GM10266 (cell line): ENCODE data around the gene GLCCI1.

Experiments used
- DNase-seq: peaks from one replicate; pipeline ENCODE4 v3.0.0; 2012; ENCODE audit errors: extremely low spot score
- TF ChIP-seq, protein P1 (sequence below): IDR thresholded peaks from 2 replicates; pipeline ENCODE4 v1.5.1; 2012; ENCODE audit warnings: mild to moderate bottlenecking, low read depth; ENCODE audit not compliant: control insufficient read depth, insufficient read depth; ENCODE audit errors: missing control alignments

The GLCCI1 gene

DNA sequence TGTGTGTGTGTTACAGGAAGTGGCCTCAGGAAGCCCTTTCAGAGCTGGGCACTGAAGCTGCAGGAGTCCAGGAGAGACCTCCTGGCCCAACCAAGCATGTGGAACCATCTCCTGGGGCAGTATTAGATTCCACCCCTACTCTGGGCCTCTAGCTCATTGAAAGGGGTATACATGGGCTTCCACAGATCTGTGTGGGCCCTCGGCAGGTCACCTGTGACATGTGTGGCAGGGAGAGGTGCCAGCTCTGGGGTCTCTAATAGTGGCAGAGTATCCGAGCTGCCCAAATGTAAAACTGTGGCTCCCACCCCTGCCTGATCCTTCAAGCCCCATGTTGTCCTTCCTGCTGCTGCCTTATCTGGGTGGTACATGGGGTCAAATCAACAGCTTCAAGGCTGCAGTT lies 144.1 kb downstream of the GLCCI1 start:
- TF ChIP-seq, protein P1, sequence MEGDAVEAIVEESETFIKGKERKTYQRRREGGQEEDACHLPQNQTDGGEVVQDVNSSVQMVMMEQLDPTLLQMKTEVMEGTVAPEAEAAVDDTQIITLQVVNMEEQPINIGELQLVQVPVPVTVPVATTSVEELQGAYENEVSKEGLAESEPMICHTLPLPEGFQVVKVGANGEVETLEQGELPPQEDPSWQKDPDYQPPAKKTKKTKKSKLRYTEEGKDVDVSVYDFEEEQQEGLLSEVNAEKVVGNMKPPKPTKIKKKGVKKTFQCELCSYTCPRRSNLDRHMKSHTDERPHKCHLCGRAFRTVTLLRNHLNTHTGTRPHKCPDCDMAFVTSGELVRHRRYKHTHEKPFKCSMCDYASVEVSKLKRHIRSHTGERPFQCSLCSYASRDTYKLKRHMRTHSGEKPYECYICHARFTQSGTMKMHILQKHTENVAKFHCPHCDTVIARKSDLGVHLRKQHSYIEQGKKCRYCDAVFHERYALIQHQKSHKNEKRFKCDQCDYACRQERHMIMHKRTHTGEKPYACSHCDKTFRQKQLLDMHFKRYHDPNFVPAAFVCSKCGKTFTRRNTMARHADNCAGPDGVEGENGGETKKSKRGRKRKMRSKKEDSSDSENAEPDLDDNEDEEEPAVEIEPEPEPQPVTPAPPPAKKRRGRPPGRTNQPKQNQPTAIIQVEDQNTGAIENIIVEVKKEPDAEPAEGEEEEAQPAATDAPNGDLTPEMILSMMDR = no peak

DNA sequence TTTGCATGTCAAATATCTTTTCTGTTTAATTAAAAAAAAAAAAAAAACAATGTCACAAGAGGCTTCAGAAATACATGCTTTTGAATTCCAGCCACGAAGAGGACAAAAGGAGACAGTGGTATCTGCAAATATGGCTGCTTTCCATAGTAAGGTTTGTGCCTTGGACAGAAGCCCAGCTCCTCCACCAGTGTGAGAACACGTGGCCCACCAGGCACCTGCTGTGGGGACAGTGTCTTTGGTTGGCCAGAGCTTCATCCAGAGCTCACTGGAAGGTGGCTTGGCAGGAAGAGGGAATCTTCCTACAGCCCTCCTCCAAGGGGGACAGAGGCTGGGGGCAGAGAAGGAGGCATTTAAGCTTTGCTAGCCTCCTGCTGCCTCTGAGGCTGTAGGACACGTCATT lies 144.6 kb downstream of the GLCCI1 start:
- DNase-seq = no peak
- TF ChIP-seq, protein P1 = no peak

More for the DNA sequence above, 144.1 kb downstream of the GLCCI1 start:
- no peak for DNase-seq

DNA sequence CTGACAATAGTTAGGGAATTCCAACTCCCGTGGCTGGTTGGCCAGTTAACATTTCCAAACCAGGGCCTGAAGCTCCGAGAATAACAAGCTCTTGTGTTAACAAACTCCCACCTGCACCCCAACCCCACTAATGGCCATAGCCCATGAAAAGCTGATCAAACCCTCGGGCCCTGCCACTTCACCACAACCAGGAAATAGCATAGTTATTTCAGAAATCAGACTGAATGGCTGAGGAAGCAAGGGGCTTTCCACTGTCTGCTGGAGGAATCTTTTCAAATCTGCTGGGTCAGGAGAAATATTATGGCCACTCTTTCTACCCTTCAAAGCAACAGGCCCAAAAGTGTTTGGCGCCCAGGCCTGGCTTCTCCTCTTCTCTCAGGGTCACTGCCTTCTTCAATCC lies 145.6 kb downstream of the GLCCI1 start:
- TF ChIP-seq, protein P1 = no peak
- DNase-seq = peak; percentile 46

DNA sequence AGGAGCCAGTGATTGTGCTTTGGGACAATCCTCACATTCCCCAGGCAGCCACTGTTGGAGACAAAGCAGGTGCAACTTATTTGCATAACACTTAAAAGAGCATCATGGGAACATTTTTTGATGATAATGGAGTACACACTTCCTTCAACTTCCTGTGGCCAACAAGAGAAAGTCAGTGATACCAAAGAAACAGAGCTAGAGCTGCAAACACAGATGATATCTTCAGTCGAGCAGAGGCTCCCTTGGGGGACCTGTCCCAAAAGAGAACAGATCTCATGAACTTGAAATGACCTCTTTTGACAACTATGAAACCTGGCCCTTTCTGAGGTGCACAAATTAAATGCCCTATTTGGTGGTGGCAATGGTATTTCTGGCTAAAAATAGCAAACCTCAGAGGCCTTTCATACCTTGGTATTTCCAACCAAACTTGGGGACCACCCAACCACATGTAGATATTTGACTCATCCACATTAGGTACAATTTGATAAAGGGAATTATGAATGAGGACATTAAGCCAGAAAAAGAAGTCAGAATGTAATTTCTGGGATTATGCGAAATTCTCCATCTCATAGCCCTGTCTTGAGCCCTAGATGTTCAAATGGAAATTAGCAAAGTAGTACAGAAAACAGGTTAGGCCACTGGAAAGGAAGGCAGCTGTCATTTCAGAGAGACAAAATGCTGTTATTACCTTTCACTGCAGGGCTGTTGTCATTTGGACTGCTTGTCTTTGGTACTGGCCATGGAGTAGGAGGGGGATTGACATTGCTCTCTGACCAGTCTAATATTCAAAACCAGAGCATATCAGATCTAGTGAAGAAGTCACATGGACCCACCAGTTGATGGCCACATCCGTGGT lies 147.2 kb downstream of the GLCCI1 start:
- TF ChIP-seq, protein P1 = no peak
- DNase-seq = peak; percentile 57

DNA sequence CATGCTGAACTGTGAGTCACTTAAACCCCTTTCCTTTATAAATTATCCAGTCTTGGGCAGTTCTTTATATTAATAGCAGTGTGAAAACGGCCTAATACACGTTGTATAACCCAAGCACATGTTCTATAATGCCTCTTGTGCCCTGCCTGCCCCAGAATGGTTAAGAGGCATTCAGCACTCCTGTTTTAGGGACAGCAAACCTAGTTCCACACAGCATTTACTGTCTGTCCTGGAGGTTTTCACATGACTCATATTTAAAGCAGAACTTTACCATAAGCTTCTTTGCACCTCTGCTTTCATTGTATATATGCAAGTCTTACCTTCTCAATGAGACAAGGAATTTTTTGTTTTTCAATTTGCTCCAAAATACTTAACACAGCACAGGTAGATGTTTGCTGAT lies 148.6 kb downstream of the GLCCI1 start:
- TF ChIP-seq, protein P1 = no peak
- DNase-seq = peak; percentile 24

DNA sequence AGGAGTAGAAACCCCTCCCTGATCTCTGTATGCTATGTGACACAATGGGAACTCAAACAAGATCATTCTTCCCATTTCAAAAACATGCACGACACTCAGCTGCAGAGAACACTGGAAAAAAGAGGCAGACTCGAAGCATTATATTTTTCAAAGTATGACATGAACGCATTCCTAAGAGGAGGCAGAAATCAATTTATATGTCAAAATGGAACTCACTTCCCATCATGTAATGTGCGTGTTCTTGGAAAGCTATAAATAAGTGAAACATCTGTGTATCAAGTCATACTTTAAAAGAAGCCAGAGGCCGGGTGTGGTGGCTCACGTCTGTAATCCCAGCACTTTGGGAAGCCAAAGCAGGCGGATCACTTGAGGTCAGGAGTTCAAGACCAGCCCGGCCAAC lies 150.7 kb downstream of the GLCCI1 start:
- TF ChIP-seq, protein P1 = no peak
- DNase-seq = no peak

DNA sequence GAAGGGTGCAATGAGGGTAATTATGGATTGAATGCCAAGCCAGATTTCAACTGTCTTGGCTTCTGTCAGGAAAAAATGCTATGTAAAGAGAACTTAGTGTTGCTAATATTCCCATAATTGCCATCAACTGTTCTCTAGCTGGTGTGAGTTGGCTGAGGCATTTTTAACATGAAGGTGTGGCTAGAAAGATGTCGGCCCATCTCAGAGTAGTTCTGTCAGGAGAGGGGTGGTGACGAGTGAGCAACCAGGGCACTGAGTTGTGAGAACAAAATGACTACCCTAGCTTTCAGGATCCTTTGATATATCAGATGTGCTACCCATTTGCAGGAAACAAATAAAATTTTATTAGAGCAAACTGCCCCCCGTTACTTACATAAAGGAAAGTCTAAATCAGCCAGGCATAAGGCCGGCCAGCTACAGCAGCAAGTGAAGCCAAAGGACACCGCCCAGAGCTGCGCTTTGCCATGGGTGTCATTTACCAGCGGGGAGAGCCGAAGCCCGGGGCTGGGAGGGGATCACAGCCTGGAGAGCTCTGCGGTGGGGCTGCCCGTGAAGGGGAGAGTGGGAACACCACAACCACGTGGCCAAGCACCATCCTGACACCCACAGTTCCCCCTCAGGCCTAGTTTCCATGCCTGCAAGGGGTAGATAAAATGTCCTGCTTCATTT lies 151.9 kb downstream of the GLCCI1 start:
- TF ChIP-seq, protein P1 = no peak
- DNase-seq = no peak
